ENCODE data around the gene CIAPIN1. TPM values are rescaled to one million over a fixed set of nuclear protein-coding genes. Genes with fewer than 3 reads are reported as not detected.

Gene CIAPIN1
- total RNA-seq, 4 donors from 2014 or later, result 32.2 to 40.0 (median 35.7) TPM

- WGBS, result 2% methylated on average over 14 of the region's 73 CpGs
- Histone ChIP-seq H3K27ac (peak within 1 kb of the TSS; percentile 89), H3K4me3 (peak within 1 kb of the TSS; percentile 82), H3K4me1 (peaks cover 42% of the 10 kb centered on the region), H3K27me3 (no peaks in the 10 kb centered on the region), H3K9me3 (no peaks in the 10 kb centered on the region), H3K36me3 (no peaks in the 10 kb centered on the region)
- no peak for TF ChIP-seq EP300 (IDR thresholded peaks at IDR 0.05)
- no peak for TF ChIP-seq POLR2AphosphoS5 (IDR thresholded peaks at IDR 0.05)
- no peak for TF ChIP-seq CTCF (IDR thresholded peaks at IDR 0.05)
- no peak for TF ChIP-seq POLR2A (IDR thresholded peaks at IDR 0.05)
- DNase-seq (ENCODE audit: low spot score in 2 of 2), result peak in 1 of 2 donors; percentile 88
Observed at GRCh38 chr16:57485916-57486857, 39.0 kb upstream of the CIAPIN1 start, which contains the start of gene DOK4. TSS of gene DOK4 (minus strand) at chr16:57486493. CDS start at chr16:57479507, 6,986 bp downstream.

- H3K4me1 ChIP-seq, result peaks cover 50% of the 10 kb centered on the region
- peak in 1 of 2 donors; percentile 68 for DNase-seq (ENCODE audit: low spot score in 2 of 2)
- 51% methylated on average over 14 of the region's 14 CpGs for WGBS
- H3K9me3 ChIP-seq, result no peaks in the 10 kb centered on the region
- peak overlapping the region; percentile 89 for H3K27ac ChIP-seq
- TF ChIP-seq POLR2AphosphoS5 (IDR thresholded peaks at IDR 0.05) (no peak), POLR2A (IDR thresholded peaks at IDR 0.05) (no peak), EP300 (IDR thresholded peaks at IDR 0.05) (no peak), CTCF (IDR thresholded peaks at IDR 0.05) (no peak)
- no peaks in the 10 kb centered on the region for H3K36me3 ChIP-seq
- no peaks in the 10 kb centered on the region for H3K27me3 ChIP-seq
- H3K4me3 ChIP-seq, result peak overlapping the region; percentile 82
Observed at GRCh38 chr16:57485091-57485915, 38.1 kb upstream of the CIAPIN1 start.

- no peak for DNase-seq (ENCODE audit: low spot score in 2 of 2)
- Histone ChIP-seq H3K27me3 (no peaks in the 10 kb centered on the region), H3K27ac (no peak overlapping the region), H3K9me3 (no peaks in the 10 kb centered on the region), H3K4me3 (peak overlapping the region; percentile 82), H3K4me1 (peaks cover 58% of the 10 kb centered on the region), H3K36me3 (no peaks in the 10 kb centered on the region)
- WGBS, result 72% methylated on average over 8 of the region's 8 CpGs
- TF ChIP-seq CTCF (IDR thresholded peaks at IDR 0.05) (no peak), POLR2A (IDR thresholded peaks at IDR 0.05) (no peak), POLR2AphosphoS5 (IDR thresholded peaks at IDR 0.05) (no peak), EP300 (IDR thresholded peaks at IDR 0.05) (no peak)
Observed at GRCh38 chr16:57484515-57485005, 37.4 kb upstream of the CIAPIN1 start.

GRCh38 chr16:57483725-57484514 is 36.7 kb upstream of the CIAPIN1 start:
- Histone ChIP-seq H3K27me3 (no peaks in the 10 kb centered on the region), H3K9me3 (no peaks in the 10 kb centered on the region), H3K27ac (no peak overlapping the region), H3K4me1 (peaks cover 64% of the 10 kb centered on the region), H3K36me3 (no peaks in the 10 kb centered on the region), H3K4me3 (no peak overlapping the region)
- TF ChIP-seq CTCF (IDR thresholded peaks at IDR 0.05), result no peak
- TF ChIP-seq EP300 (IDR thresholded peaks at IDR 0.05), result no peak
- no peak for TF ChIP-seq POLR2AphosphoS5 (IDR thresholded peaks at IDR 0.05)
- no peak for TF ChIP-seq POLR2A (IDR thresholded peaks at IDR 0.05)
- 53% methylated on average over 13 of the region's 19 CpGs for WGBS
- DNase-seq (ENCODE audit: low spot score in 2 of 2), result peak in 1 of 2 donors; percentile 60

Measured in suprapubic skin (tissue), 4 donors.